Measurements from ENCODE around the gene ROR1.
"Not testable (repeated sequence)": the region's sequence is repeated elsewhere in the genome, so short reads cannot be mapped to it uniquely, and the experiment has no call there.

ROR1 gene

GRCh38 chr1:63826246-63826861 is 52.5 kb downstream of the ROR1 start:
- DNase-seq, result not testable (repeated sequence)

GRCh38 chr1:63827411-63828321 is 53.8 kb downstream of the ROR1 start:
- no peak for DNase-seq

- DNase-seq, result no peak
Measured at GRCh38 chr1:63828322-63829044, 54.7 kb downstream of the ROR1 start.

GRCh38 chr1:63829349-63830327 is 55.8 kb downstream of the ROR1 start:
- DNase-seq, result no peak

- DNase-seq, result no peak
Measured at GRCh38 chr1:63831409-63831808, 57.6 kb downstream of the ROR1 start.

- no peak for DNase-seq
Measured at GRCh38 chr1:63833363-63834119, 59.7 kb downstream of the ROR1 start.

GRCh38 chr1:63835128-63835527 is 61.3 kb downstream of the ROR1 start:
- no peak for DNase-seq

GRCh38 chr1:63836374-63836773 is 62.6 kb downstream of the ROR1 start:
- no peak for DNase-seq

- DNase-seq, result no peak
Measured at GRCh38 chr1:63836830-63837229, 63.0 kb downstream of the ROR1 start.

GRCh38 chr1:63843010-63843409 is 69.2 kb downstream of the ROR1 start:
- DNase-seq, result no peak

GRCh38 chr1:63843884-63844283 is 70.1 kb downstream of the ROR1 start:
- DNase-seq, result no peak

- no peak for DNase-seq
Measured at GRCh38 chr1:63845346-63845745, 71.5 kb downstream of the ROR1 start.

GRCh38 chr1:63847308-63847910 is 73.6 kb downstream of the ROR1 start:
- no peak for DNase-seq

- DNase-seq, result no peak
Measured at GRCh38 chr1:63848733-63849132, 74.9 kb downstream of the ROR1 start.

- DNase-seq, result no peak
Measured at GRCh38 chr1:63849149-63849548, 75.3 kb downstream of the ROR1 start.

GRCh38 chr1:63854091-63854490 is 80.3 kb downstream of the ROR1 start:
- no peak for DNase-seq

GRCh38 chr1:63855942-63856341 is 82.1 kb downstream of the ROR1 start:
- DNase-seq, result no peak

- DNase-seq, result no peak
Measured at GRCh38 chr1:63856924-63857323, 83.1 kb downstream of the ROR1 start.

GRCh38 chr1:63857478-63857877 is 83.7 kb downstream of the ROR1 start:
- DNase-seq, result no peak

GRCh38 chr1:63858153-63858552 is 84.3 kb downstream of the ROR1 start:
- no peak for DNase-seq

All from activated CD4-positive, alpha-beta T cell treated with anti-CD3 and anti-CD28 coated beads, Interleukin-10, Interleukin-2, amounts not matched to agents 100 ng/mL and 50 ng/mL, durations not matched to agents 16 hours and 8 hours (primary cell).